GM18499 (cell line): ENCODE results near the gene ITIH2.
"Not testable (repeated sequence)": the region's sequence is repeated elsewhere in the genome, so short reads cannot be mapped to it uniquely, and the experiment has no call there.

Source experiments
- ATAC-seq: cut with Tn5 transposase; IDR thresholded peaks from one replicate; pipeline ENCODE4 v1.9.1; 2021; ENCODE audit warnings: moderate number of reproducible peaks; ENCODE audit not compliant: insufficient read depth, unreplicated experiment

The ITIH2 gene

GRCh38 chr10:7703140-7703539 lies at the start of gene ITIH2:
TSS of gene ITIH2 (plus strand) at chr10:7703316. CDS start at chr10:7703435, 119 bp downstream.
- no peak for ATAC-seq

GRCh38 chr10:7657079-7657478 lies 46.0 kb upstream of the ITIH2 start:
- ATAC-seq: not testable (repeated sequence)

GRCh38 chr10:7657552-7657951 lies 45.6 kb upstream of the ITIH2 start:
- no peak for ATAC-seq

GRCh38 chr10:7659560-7659959 lies 43.6 kb upstream of the ITIH2 start:
- no peak for ATAC-seq

GRCh38 chr10:7662522-7662921 lies 40.6 kb upstream of the ITIH2 start:
- ATAC-seq: no peak

- ATAC-seq: no peak
These were observed 38.4 kb upstream of the ITIH2 start for GRCh38 chr10:7664707-7665106.

GRCh38 chr10:7665767-7666166 lies 37.3 kb upstream of the ITIH2 start:
- ATAC-seq: no peak

- ATAC-seq: no peak
These were observed 36.7 kb upstream of the ITIH2 start, which contains the start of gene ITIH5 for GRCh38 chr10:7666253-7667023. TSS of gene ITIH5 (minus strand) at chr10:7666966. CDS start at chr10:7666892, 74 bp downstream.

GRCh38 chr10:7667262-7668141 lies 35.6 kb upstream of the ITIH2 start:
- no peak for ATAC-seq

- no peak for ATAC-seq
These were observed 33.0 kb upstream of the ITIH2 start for GRCh38 chr10:7670157-7670556.

GRCh38 chr10:7672341-7673134 lies 30.6 kb upstream of the ITIH2 start:
- ATAC-seq: no peak

- ATAC-seq: no peak
These were observed 23.9 kb upstream of the ITIH2 start for GRCh38 chr10:7679256-7679655.

GRCh38 chr10:7680078-7680477 lies 23.0 kb upstream of the ITIH2 start:
- ATAC-seq: not testable (repeated sequence)

GRCh38 chr10:7686351-7687171 lies 16.6 kb upstream of the ITIH2 start:
- ATAC-seq: no peak

- ATAC-seq: peak; percentile 80
These were observed 15.7 kb upstream of the ITIH2 start for GRCh38 chr10:7687228-7687907.

GRCh38 chr10:7689591-7689990 lies 13.5 kb upstream of the ITIH2 start:
- ATAC-seq: no peak

GRCh38 chr10:7690885-7691597 lies 12.1 kb upstream of the ITIH2 start:
- not testable (repeated sequence) for ATAC-seq

- ATAC-seq: not testable (repeated sequence)
These were observed 10.7 kb upstream of the ITIH2 start for GRCh38 chr10:7692368-7692767.
